HG03196 (cell line): ENCODE data around the gene TWF1.
"Not testable (repeated sequence)": the region's sequence is repeated elsewhere in the genome, so short reads cannot be mapped to it uniquely, and the experiment has no call there.

Experiments used
- ATAC-seq: cut with Tn5 transposase; IDR thresholded peaks from one replicate; pipeline ENCODE4 v1.9.1; 2021; ENCODE audit not compliant: unreplicated experiment

TWF1 gene

DNA sequence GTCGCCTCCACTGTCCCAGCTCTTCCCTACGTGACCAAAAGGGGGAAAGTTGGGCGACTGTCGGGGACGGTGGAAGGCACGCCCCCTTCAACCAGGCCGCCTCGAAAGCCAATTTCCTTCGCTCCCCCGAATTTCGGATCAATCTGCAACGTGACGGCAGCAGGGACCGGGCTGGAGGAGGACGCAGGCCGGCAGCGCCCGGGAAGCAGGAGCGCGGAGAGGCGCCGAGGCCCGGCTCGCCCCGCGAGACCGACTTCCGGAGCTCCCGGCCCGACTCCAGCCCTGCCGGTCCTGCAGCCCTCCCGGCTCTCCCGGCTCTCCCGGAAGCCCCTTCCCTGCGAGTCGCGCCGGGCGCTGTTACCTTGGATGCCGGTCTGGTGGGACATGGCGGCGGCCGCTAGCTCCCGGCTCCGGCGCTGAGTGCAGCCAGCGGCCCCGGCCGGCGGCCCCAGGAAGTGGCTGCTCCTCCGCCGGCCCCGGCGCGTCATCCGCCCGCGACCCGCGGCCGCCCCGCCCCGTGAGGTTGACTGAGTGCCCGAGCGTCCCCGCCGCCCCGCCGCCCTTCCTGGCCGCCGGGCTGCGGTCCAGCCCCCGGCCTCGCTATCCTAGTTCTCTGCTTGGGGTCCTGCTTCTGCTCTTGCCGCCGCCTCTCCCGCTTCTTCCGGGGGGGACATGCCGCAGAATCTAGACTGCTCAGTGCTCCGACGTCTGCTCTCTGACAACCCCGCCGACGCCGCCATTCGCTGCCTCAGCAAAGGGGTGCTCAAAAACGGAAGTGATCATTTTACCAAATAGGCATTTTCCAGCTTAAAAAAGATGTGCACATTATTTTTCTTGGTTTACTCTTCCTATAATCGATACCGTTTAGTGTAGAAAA is at the start of gene TWF1:
Gene TWF1, minus strand, starts transcription at position 458 of the 877 bp plus-strand sequence. Its CDS starts 72 bp downstream, at position 386.
- peak; percentile 97 for ATAC-seq

DNA sequence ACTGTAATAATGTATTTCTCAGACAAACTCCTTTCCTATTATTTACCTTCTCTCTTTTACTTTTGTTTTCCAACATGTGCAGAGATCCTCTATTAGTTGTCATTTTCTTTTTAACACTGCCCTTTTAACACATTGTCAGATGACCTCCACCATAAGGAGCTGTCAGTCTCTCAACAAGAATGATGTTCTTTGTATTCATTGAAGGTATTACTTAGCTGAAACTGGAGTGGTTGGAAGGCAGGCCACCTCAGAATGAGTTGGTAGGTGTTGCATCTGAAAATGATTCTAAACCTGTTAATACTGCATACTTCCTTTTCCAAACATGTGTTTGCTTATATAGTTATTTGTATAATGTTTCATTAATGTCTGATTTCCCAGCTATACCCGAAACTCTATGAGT is 46.6 kb upstream of the TWF1 start:
- no peak for ATAC-seq

DNA sequence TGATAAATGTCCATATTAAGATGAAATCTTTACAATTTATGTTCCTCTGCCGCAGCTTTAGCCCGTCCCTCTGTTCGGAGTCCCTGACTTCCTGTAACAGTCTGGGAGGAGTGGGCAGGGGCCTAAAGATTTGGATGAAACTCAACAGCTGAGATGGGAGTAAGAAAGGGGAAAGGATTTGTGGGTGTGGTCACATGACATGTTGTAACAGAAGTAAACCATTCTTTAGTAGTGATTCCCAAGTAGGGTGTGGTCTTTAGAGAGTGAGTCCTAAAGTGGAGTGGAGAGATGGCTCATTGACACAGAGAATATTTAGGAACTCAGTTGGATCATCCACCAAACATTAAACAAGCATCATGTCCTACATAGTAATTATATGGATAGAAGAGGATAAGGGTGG is 42.7 kb upstream of the TWF1 start:
- ATAC-seq, result no peak

DNA sequence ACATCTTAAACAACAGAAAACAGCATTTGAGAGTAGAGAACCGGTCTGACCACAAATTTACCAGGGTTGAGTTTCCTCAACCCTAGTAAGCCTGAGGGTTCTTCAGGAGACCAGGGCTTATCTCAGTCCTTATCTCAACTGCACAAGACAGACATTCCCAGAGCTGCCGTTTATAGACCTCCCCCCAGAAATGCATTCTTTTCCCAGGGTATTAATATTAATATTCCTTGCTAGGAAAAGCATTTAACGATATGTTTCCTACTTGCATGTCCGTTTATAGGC is 42.0 kb upstream of the TWF1 start:
- no peak for ATAC-seq

DNA sequence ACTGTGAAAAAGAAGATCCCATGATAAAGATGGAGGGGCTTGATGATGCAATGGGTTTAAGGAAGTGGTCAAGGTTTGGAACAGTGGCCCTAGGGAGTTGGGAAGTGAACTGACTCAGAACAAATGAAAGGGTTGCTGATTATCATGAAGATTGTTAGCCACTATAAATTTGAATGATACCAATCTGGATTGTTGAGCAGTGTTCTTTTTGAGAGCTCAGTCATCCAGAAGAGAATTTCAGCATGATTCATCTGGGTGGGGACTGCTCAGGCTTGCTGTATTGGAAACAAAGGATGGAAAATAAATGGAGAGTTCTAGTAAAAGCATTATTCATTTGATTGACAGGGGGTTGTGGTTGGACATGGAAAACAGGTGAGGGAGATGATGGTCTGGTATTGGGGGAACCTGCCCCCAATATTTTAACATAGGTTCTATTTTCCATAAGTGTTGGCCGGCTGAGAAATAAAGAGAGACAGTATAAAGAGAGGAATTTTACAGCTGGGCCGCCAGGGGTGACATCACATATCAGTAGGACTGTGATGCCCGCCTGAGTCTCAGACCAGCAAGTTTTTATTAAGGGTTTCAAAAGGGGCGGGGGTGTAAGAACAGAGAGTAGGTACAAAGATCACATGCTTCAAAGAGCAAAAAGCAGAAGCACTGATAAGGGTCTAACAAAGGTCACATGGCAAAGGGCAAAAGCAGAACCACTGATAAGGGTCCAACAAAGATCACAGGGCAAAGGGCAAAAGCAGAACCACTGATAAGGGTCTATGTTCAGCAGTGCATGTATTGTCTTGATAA is 41.5 kb upstream of the TWF1 start:
- ATAC-seq, result not testable (repeated sequence)

DNA sequence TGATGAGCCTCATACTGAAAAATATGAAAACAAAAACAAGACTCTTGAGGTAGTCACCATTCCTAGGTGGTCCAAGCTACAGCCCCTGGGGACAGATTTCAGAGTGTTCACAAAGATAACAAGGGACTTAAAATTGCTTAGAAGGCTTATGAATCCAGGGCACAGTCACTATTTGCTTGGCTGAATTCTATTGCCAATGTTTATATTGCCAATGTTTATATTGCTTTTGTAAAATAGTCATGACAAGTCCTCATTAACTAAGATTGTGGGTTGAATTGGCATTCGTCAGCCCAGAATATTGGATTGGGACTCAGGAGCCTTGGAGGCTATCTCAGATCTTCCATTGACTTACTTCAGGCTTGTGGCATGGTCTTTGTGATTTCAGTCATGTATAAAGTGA is 36.1 kb upstream of the TWF1 start:
- no peak for ATAC-seq

DNA sequence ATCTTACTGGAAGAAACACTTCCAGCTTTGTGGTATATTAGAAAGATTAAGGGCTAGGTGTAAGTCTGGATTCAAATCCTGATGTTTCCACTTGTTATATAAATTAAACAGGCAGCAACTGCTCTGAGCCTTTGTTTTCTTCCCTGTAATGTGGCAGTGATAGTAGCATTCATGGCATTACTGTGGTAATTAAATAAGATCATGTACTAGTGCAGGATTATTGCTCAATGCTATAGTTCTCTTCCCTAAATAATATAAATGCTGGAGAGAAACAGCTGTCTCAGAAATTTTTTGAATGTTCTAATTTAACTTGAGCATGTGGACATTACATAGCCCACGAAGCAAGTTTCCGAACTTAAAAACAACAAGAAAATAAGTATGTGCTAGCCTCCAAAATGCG is 35.1 kb upstream of the TWF1 start:
- no peak for ATAC-seq

DNA sequence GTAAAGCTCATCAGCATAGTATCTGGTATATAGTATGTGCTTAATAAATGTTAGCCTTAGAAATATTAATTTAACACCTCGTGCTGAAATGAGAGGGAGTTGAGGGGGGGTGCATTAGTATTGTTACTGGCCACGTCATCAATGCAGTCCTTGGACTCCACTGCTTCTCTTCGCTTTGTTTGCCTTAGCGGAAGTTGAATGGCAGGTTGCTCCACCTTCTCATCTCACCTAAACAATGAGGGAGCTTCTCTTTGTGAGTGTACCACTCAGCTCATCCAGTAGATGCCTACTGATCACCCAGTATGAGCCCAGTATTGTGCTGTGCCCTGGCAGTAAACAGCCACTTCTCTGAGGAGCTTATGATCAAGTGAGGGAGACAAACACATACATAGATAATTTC is 34.2 kb upstream of the TWF1 start:
- ATAC-seq, result no peak

DNA sequence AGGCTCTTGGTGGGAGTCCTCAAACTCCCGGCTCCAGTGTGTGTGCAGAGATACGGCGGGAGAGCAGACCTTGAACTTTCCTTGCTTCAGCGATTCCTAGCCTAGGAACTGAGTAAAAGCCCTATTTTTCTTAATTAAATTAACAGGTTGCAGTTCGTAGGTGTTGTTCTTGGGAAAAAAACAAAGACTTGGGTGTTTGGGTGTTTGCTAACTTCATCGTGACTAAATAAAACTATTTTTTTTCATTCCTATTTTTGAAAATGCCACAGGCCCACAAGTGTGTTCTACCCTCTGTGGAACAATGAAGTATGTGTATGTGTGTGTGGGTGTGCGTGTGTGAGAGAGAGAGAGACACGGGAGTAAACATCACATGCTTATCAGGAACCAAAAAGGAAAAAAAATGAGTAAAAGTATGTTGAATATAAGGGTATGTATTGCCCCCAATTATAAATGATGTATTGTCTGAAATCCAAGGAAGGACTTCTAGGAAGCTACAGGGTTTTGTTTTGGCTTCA is 30.4 kb upstream of the TWF1 start:
- ATAC-seq, result peak; percentile 21

DNA sequence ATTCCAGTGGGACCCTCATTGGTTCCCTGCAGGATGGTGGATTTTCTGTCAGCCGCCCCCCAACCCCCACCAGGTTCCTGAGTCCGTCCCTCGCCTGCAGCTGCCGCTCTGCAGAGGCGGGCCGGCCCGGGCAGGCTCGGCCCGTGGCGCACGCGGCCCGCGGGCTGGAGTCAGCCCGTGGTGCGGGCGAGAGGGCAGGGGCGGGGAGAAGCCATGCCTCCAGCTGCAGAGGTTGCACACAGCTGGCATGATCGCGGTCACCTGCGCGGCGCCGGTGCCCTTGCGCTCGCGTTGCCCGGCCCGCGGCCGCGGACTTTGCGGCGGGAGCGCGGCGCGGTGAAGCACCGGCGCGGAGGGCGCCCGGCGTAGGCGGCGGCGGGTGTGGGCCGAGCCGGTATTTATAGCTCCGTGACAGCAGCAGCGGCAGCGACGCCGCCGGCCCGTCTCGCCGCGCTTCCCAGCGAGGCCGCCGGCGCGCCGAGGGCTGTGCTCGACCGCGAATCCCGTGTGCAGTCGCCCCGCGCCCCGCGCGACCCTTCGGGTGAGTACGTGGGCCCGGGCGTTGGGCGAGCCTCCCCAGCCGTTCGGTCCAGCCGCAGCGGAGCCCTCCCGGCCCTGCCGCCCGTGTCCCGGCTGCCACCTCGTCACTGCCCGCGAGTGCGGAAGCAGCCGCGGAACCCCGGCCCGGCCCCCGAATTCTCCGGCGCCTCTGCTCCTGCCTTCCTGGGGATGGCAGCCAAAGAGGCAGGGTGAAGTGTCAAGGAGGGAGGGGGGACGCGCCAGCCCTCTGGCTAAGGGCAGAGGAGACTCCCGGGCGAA is 29.7 kb upstream of the TWF1 start, which contains the start of gene TMEM117:
Gene TMEM117, plus strand, starts transcription at position 426 of the 819 bp plus-strand sequence.
- peak; percentile 73 for ATAC-seq

DNA sequence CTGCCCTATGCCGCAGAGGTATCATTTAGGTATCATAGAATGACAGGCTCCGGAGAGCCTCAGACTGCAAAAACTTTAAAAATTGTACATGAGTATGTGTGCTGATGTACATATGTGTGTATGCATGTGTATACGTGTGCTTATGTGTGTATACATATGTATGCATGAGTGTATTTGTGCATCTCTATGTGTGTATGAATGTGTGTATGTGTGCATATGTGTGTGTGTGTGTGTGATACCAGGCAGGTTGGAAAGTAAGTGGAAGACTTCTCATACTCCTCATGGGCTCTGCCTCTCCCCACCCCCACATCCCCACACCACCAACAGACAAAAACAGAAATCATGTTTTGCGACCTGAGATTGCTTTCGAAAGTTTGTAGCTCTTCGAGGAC is 29.1 kb upstream of the TWF1 start:
- peak; percentile 0 for ATAC-seq

DNA sequence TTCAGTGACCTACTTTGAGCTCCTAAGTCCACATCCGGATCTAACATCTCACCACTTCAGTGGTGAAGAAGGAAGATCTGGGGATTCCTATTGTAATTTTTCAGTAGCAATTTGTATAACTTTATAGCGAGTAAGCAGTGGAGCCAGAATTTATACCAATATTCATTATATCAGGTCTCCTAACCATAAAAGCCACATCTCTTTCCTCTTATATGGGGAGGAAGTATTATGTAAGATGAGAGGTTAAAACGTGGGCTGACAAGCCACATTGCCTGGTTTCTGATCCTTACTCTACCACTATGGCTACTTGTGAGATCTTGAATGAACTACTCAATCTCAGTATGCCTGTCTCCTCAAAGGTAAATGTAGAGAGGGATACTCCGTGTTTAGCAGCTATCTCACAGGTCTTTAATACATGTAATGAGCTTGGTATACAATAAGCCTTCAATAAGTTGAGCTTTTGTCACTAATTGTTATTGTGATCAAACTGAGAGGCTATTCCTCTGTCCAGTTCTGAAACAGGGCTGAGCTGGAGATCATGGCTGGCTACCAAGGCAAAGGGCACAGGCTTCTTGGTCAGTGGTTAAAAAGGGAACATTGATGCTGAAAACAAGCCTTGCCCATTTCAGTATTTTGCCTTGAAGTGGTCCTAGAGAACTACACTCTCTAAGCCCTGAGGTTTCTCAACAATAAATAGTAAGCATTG is 26.5 kb upstream of the TWF1 start:
- no peak for ATAC-seq

DNA sequence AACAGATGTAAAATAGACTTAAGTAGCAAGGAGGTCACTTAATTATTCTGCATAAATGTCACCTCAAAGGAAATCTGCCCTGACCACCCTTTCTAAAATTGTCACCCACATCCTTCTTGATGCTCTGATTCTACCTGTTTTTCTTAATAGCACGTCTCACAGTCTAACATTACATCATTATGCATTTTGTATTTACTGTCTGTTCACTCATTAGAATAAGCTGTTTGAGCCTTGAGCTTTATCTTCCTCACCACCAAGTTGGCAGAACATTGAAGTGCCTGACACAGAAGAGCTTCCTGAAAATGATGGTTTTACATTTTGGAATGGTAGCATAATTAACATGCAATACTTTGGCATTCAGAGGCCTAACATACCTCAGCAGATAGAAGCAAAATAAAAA is 21.0 kb upstream of the TWF1 start:
- no peak for ATAC-seq

DNA sequence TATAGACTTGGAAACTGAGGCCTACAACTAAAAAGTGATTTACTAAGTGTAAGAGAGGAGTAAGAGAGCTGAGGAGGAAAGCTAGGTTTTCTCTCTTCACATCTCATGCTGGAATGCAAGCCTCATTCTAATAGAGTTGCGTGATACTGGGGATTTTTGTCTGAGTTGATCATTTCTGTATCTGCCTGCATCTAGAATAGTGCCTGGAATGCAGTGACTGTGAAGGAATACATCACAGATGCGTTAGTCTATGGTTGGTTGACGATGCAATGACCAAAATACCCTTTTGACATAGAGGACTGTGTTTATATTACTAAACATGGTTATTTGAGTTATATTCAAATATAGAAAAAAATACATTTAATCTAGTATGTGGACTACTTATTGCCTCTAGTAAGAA is 20.6 kb upstream of the TWF1 start:
- no peak for ATAC-seq

DNA sequence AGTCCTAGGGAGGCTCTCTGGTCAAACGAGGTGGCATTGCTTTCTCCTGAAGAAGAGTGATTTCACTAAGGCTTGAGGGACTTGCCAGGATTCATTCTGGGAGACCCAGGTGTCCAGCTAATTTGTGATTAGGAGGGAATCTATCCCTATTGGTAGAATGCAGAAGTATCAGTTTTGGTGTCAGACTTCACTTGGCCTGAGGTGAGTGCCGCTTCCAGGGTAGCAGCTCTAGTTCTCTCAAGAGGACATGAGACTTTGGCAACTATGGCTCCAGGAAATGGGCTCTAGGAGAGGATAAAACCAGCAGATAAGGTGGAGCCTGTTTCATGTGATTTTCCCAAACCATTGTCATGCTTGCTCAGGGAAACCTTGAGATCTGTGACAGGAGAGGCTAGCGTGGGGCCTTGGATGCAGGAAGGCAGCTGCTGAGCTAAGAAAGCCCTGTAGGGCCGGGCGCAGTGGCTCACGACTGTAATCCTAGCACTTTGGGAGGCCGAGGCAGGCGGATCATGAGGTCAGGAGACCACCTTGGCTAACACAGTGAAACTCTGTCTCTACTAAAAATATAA is 18.2 kb upstream of the TWF1 start:
- no peak for ATAC-seq

DNA sequence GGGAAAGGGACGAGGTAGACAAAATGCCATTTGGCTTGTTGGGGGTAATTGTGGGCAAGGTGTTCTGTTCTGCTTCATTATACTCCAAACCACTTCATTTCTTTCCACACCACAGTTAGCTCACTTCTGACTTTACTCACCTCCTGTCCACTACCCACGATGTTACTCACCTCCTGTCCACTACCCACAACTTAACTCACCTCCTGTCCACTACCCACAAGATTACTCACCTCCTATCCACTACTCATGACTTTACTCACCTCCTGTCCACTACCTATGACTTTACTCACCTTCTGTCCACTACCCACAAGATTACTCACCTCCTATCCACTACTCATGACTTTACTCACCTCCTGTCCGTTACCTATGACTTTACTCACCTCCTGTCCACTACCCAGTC is 10.1 kb upstream of the TWF1 start:
- no peak for ATAC-seq

DNA sequence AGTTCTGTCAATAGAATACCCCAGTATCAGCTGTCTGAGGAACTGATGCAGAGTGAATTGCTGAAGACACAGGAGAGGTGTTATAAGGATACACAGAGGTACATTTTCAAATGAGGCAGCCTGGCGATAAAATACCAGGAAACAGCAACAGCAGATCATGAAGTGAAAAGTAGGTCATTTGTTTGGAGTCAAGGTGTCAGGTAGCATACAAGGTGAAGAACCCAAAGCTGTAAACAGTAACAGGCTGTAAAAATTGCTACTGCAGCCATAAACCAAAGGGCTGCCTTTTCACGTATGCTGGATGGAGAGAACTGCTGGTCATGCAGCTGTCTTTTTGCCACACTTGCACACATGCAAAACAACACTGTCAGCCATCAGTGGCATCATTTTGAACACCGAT is 9.3 kb upstream of the TWF1 start:
- no peak for ATAC-seq

DNA sequence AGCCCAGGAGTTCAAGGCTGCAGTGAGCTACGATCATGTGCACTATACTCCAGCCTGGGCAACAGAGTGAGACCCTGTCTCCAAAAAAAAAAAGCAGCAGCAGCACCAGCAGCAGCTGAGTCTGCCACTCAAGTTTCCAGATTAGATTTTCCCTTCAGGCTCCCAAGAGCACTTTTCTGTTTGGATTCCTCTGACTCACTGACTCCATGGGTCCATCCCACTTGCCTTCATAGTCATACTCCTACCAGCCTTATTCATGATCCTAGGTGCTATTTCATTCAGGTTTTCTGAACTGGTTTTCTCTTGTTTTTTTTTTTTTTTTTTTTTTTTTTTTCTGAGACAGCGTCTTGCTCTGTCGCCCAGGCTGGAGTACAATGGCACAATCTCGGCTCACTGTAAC is 6.8 kb upstream of the TWF1 start:
- ATAC-seq, result no peak

DNA sequence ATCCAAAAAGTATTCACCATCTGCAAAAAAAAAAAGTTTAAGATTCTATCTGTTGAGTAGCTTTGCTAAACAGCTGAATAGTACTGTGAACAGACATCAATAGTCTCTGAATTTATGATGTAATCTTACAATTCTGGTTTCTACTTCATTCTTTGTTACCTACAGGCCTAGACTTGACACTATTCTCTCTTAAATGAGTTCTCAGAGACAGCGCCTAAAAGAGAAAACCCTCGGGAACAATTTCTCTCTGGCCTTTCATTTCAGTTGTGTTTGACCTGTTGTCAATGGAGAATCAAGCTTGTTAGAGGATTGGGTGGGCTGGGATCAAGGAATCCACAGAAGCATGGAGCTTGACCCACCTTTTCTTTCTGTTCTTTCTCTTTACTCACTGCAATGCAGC is 5.9 kb upstream of the TWF1 start:
- ATAC-seq, result no peak

DNA sequence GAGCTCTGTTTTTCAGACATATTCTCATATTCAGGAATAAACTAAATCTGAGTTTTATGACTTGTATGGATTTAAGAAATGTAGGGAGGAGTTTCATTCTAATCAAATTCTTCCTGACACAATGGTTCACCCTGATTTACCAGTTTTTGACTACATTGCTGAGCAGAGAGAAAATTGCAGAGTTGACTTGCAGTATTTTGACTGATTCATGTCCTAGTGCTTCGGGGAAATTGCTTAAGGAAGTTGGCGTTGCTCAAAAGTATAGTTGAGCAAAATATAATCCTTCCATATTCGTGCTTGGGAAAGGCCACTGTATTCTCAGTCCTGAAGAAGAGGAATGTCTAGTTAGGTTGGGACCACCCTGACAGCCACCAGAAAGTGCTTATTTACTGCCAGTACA is 1.3 kb upstream of the TWF1 start:
- ATAC-seq, result no peak

DNA sequence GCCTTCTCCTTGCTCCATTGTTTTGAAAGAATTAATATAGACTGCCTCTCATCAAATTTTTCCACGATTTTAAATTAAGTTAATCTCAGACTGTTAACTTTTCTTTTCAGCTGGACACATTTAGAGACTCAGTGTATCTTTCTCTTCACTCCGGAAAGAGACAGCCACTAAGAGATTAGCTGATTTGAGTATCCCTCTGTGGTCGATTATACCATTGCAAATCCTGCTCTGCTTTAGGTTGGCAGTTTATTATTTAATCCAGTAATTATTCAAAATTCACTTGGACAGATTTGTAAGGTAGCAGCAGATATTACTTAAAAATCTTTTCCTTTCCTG is 588 bp upstream of the TWF1 start:
- no peak for ATAC-seq
